Retinal pigment epithelial cell (primary cell): ENCODE results near the gene SLC12A7.
A peak's percentile ranks its signal among the peaks of the same experiment; 100 is the strongest.

Experiments used
- DNase-seq: peaks from one replicate; pipeline ENCODE4 v3.0.0-alpha.2; 2010; ENCODE audit warnings: low read depth
- H3K4me3 ChIP-seq: 2 replicates; pipeline ENCODE4 v1.5.1; 2011; ENCODE audit warnings: mild to moderate bottlenecking, low read length, control low read depth, moderate library complexity
- TF ChIP-seq, protein P1 (sequence below): conservative IDR thresholded peaks from 2 replicates; pipeline ENCODE4 v1.5.1; 2011; ENCODE audit warnings: low read depth, low read length, control low read depth, inconsistent platforms

SLC12A7 gene

DNA sequence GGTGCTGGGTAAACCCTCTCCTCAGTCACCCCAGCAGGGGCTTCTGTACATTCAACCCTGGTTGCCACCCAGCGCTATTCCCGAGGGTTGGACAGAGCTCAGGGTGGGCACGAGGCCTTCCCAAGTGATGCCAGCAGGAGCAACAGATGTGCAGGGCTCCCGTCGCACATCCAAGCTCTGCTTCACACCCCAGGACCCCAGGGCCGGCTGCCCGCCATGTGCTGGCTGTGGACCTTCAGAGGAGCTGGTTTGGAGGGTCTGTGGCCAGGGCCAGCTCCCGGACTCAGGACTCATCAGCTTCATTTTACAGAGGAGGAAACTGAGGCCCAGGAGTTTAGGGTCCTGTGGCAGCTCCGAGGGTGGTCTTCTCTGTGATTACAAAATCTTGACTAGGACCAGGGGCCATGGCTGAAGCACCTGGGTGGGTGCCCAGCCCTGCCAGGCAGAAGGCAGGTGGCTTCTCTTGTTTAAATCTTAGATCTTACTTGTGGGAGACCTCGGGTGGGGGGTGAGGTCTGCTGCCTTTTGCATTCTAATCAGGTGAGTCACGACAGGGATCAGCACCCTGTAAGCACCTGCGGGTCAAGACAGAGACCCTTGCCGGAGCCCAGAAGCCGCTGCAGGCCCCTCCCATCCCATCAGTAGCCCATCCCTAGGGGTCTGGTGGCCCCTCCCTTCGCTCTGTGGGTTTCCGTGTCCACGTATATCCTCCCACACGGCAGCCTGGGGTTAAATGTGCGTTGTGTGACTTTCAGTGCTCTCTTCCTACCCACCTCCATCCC, 2.1 kb upstream of the SLC12A7 start:
- H3K4me3 ChIP-seq = no peak overlapping the region
- TF ChIP-seq, protein P1, sequence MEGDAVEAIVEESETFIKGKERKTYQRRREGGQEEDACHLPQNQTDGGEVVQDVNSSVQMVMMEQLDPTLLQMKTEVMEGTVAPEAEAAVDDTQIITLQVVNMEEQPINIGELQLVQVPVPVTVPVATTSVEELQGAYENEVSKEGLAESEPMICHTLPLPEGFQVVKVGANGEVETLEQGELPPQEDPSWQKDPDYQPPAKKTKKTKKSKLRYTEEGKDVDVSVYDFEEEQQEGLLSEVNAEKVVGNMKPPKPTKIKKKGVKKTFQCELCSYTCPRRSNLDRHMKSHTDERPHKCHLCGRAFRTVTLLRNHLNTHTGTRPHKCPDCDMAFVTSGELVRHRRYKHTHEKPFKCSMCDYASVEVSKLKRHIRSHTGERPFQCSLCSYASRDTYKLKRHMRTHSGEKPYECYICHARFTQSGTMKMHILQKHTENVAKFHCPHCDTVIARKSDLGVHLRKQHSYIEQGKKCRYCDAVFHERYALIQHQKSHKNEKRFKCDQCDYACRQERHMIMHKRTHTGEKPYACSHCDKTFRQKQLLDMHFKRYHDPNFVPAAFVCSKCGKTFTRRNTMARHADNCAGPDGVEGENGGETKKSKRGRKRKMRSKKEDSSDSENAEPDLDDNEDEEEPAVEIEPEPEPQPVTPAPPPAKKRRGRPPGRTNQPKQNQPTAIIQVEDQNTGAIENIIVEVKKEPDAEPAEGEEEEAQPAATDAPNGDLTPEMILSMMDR = no peak
- DNase-seq = no peak

DNA sequence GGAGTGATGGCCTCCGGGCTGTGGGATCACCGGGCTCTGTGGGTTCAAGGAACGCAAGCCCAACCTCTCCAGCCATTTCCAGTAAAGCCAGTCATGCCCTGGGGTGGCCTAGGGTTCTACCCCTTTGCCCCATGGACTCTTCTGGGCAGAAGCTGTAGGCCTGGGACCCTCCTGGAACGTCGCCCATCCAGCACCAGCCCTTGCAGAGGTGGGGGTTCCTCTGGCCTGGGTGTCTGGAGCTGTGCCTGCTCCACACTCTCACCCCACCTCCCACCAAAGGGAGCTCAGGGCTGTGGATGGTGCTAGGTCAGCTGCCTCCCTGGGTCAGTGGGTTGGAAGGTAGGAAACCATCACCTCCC, 1.4 kb upstream of the SLC12A7 start:
- DNase-seq = no peak
- TF ChIP-seq, protein P1 = no peak
- no peak overlapping the region for H3K4me3 ChIP-seq

DNA sequence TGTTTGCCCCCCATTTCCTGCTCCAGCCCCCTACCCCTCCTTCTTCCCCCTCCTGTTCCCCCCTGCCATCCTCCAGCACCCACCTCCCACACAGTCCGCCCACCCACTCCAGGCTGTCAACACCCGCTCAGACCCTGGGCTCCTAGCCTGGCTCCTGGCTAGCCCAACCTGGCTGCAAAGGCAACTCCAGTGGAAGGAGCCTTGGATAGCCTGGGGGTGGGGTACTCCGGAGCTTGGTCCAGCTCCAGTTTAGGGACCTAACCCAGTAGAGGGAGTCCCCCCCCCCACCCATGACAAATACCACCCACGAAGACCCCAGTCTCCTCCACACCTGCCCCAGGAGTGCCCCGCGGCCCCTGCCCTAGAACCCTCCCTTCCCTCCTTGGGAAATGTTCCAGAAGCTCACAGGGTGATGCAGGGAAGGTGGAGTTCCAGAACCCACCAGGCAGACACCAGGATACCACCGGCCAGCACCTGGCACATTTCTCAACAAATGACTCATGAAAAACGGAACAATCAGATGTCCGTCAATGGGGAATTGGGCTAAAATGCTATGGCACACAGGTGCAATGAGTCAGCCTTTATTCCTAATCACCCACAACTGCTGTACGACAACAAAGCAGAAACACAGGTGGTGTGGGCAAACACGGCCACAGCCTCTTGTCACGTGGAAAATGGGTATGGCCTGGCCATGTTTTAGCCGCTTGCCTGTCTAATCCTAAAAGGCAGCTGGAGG, 901 bp upstream of the SLC12A7 start:
- no peak for DNase-seq
- H3K4me3 ChIP-seq = no peak overlapping the region
- TF ChIP-seq, protein P1 = no peak

DNA sequence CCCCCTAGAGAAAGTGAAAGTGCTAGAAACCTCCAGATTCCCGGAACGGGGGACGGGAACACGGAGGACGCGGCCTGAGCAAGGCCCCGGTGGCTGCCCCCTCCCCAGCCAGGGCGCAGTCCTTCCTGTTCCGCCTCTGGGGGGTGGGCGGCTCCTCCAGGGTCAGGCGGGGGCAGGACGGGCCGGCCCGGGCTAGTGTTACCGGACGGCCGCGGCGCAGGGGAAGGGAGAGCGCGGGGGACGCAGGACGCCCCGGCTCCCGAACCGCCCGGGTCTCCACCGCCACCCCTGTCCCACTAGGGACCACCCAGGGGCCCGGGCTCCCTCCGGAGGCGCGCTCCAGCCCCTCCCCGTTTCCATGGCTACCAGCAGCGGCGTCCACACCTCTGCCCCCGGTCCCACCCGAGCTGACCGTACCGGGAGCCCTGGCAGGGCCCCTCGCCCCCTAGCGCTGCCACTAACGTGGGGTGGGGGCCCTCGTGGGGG, 579 bp downstream of the SLC12A7 start:
- TF ChIP-seq, protein P1 = no peak
- H3K4me3 ChIP-seq = peak overlapping the region; percentile 65
- DNase-seq = no peak

DNA sequence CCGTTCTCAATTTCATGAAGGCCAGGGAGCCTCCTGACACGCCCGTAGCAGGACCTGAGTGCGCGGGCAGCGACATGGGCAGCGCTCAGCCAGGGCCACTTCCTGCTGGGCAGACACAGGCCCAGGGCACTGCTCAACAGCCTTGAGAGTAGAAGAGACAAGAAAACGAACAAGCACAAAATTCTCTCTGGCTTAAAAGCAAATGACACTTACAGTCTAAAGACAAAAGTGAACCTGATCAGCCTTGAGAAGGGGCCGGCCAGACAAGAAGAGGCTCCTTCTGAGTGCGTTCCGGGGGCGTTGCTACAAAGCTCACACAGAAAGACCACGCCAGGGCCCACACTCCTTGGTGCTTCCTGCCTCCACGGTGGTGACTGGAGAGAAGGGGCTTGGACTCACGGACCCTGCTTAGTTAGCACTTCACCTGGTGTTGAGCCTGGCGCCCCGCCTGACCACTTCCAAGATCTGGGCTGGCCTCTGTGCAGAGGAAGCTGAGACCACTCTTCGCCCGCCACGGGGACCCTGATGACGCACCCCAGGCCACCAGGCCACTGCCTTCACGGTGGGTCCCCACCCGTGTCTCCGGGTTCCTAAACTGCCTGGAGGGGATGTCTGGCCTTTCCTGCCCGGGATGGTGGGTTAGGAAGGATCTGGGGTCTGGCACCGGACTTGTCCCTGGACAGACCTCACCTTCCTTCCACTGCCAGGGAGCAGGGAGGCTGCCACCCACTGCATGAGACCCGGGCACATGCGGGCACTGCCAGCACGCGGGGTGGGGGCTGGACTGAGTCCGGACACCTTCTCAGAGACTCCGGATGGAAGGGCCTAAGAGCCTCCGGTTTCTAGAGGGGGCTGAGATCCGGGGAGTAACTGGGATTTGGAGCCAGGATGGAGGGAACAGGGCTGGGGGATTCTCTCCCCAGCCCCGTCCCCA, 1.3 kb downstream of the SLC12A7 start:
- TF ChIP-seq, protein P1 = no peak
- no peak for DNase-seq
- H3K4me3 ChIP-seq = peak overlapping the region; percentile 65

DNA sequence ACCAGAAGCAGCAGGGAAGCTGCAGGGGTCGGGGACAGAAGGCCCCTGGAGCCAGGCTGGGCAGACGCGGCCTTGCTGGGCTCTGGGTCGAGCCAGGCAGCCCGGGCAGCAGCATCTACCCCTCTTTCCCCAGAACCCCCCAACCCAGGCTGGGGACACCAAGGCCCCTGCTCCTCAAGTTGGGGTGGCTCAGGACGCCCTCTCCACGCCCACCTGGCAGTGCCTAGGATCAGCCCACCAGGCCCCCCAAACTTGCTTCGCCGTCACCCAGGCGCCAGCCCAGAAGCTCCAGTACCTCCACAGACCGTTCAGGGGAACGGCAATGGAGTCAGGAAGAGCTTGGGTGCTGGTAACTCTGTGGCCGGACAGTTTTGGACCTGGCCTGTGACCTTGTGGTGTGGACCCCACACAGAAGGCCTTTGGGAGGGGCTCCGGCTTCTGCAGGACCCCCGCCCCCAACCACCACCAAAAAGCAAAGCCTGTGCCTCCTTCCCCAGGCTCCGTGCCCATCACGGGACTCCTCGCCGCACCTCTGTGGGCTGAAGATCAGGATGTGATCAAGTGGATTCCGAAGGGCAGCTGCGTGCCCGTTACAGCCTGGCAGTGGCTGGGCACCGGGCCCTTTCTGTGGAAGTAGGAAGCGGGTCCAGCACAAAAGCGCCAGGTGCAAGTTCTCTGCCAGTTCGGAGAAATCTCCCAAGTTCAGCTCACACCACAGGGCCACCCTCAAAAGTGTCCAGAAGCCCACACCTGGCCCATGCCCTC, 2.1 kb downstream of the SLC12A7 start:
- TF ChIP-seq, protein P1 = no peak
- DNase-seq = no peak
- peak overlapping the region; percentile 65 for H3K4me3 ChIP-seq
